Right cardiac atrium (tissue), 5 donors: Measurements from ENCODE around the gene ESPN. TPM values are rescaled to one million over a fixed set of nuclear protein-coding genes. Genes with fewer than 3 reads are reported as not detected.
"Not testable (repeated sequence)": the region's sequence is repeated elsewhere in the genome, so short reads cannot be mapped to it uniquely, and the experiment has no call there.

Source experiments
- ATAC-seq, 2 donors: fragments of 200-7000 bp; cut with Tn5 transposase; one replicate each; pipeline versions ENCODE4 v1.8.0 to v1.9.1; 2020; ENCODE audit warnings: moderate library complexity in 2 of 2, mild to moderate bottlenecking in 1 of 2
- DNase-seq, 3 donors: peaks; one replicate each; pipeline ENCODE4 v3.0.0-alpha.2; 2020
- H3K27ac ChIP-seq: one replicate; pipeline ENCODE4 v1.5.1; 2013; ENCODE audit warnings: mild to moderate bottlenecking, low read length, control low read depth, moderate library complexity
- H3K27me3 ChIP-seq: one replicate; pipeline ENCODE4 v1.6.1; 2013; ENCODE audit not compliant: control insufficient read depth, insufficient read depth
- H3K4me1 ChIP-seq: one replicate; pipeline ENCODE4 v1.6.1; 2013; ENCODE audit warnings: low read length; ENCODE audit not compliant: control insufficient read depth, insufficient read depth
- H3K4me3 ChIP-seq: one replicate; pipeline ENCODE4 v1.5.1; 2013; ENCODE audit warnings: low read length, control low read depth
- H3K9me3 ChIP-seq: one replicate; pipeline ENCODE4 v1.6.1; 2013; ENCODE audit warnings: low read length; ENCODE audit not compliant: control insufficient read depth
- WGBS: extraction: QIAGEN DNeasy Blood & Tissue Kit; methylation state at CpG from one replicate; pipeline ENCODE4 v1.1.7; 2013; 5-methylcytosine and 5-hydroxymethylcytosine counted together
- intact Hi-C, 4 donors: fragments of 100-400 bp; cut with DNase I; formaldehyde crosslinking; loops; one replicate each; pipeline versions ENCODE4 v1.11.0 to v1.14.0; 2022 to 2023
- polyA plus RNA-seq: library from polyadenylated mRNA; stranded (reverse); fragments of 200-250 nt; gene quantifications from one replicate; pipeline ENCODE4 v1.2.3, GENCODE V29; 2013
- total RNA-seq, 4 donors: library from RNA; stranded (reverse); fragmentation: NEBNext Ultra II Directional; extraction: Animal tissue kit (Norgen Biotek cat#: 25700); gene quantifications; one replicate each; pipeline ENCODE4 v1.2.1, GENCODE V29; 2021
- donor health status: healthy with polysubstance abuse.
- donor health status: DM: no; HTN: yes; CAD: no.
- donor health status: DM: no; HTN: no; CAD: no.
- donor health status: DM: no; HTN: yes; CAD: no; lungs with severe emphysema.
- donor health status: DM: yes; HTN: yes; CAD: no.

ESPN gene
- total and polyA plus RNA-seq, 5 donors, result 0.23 to 1.7 (median 0.63) TPM

DNA sequence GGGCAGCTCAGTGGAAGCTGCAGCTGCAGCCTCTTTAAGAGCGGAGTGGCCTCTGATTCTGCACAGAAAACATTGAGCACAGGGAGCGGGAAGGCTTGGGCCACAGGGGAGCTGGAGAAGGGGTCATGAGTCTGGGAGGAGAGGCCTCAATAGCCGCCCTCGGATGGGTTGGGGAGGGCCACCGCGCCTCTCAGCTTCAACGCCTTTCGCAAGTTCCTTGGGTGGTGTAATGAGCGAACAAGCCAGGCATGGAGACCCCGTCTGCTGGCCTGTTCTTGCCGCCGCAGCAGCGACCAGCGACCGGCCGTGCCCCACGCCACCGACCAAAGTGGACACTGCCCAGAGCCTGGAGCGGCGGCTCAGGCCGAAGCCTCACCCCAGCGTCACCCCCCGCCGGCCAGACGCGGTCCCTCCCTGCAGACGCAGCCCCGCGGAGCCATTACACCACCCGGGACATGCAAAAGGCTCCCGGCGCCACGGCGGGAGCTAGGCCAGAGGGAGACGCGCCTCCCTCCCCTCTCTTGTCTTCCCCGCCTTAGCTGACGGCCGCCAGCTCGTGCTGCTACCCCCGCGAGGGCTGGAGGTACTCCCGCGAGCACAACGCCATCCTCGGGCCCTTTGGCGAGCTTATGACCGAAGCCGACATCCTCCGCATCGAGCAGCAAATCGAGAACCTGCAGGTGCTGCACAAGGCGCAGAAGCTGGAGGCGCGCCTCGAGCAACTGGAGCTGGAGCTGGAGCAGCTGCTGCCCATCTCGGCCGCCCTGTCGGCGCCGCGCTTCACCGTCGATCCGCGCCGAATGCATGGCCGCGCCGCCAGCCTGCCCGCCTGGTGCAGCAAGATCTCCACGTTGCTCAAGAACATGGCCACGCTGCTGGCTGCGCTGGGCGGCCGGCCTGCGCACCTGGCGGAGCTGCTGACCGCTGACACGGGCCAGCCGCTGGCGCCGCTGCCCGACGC lies 29.6 kb downstream of the ESPN start:
- H3K27ac ChIP-seq, H3K4me1 ChIP-seq, intact Hi-C loops, H3K4me3 ChIP-seq, H3K27me3 ChIP-seq, H3K9me3 ChIP-seq: not testable (repeated sequence)
- ATAC-seq, result peak in 1 of 2 donors; percentile 18
- DNase-seq, result peak in 2 of 3 donors; percentile 50 to 51
- WGBS, result 11% methylated on average over 84 of the region's 85 CpGs

- no peak overlapping the region for H3K27ac ChIP-seq
- ATAC-seq (no peak), DNase-seq (peak in 1 of 3 donors; percentile 46)
- intact Hi-C loops, result no loop called here
- H3K4me1 ChIP-seq, result no peaks in the 10 kb centered on the region
- no peaks in the 10 kb centered on the region for H3K27me3 ChIP-seq
- no peaks in the 10 kb centered on the region for H3K9me3 ChIP-seq
- H3K4me3 ChIP-seq, result no peak overlapping the region
- 5% methylated on average over 115 of the region's 115 CpGs for WGBS
Measured at GRCh38 chr1:6454856-6455751, 30.5 kb downstream of the ESPN start.

GRCh38 chr1:6455752-6456520 lies 31.4 kb downstream of the ESPN start:
- H3K27ac ChIP-seq, DNase-seq, intact Hi-C loops, ATAC-seq, H3K4me3 ChIP-seq, H3K27me3 ChIP-seq, H3K9me3 ChIP-seq, H3K4me1 ChIP-seq: not testable (repeated sequence)
- WGBS, result 36% methylated on average over 58 of the region's 58 CpGs

GRCh38 chr1:6456800-6457466 lies 32.4 kb downstream of the ESPN start:
- Histone ChIP-seq H3K27ac (no peak overlapping the region), H3K9me3 (no peaks in the 10 kb centered on the region), H3K4me3 (no peak overlapping the region), H3K4me1 (no peaks in the 10 kb centered on the region), H3K27me3 (no peaks in the 10 kb centered on the region)
- intact Hi-C loops, result no loop called here
- DNase-seq (peak in 1 of 3 donors; percentile 37), ATAC-seq (no peak)
- WGBS, result 79% methylated on average over 11 of the region's 11 CpGs

- peak overlapping the region; percentile 14 for H3K4me3 ChIP-seq
- no peaks in the 10 kb centered on the region for H3K9me3 ChIP-seq
- DNase-seq (peak in 2 of 3 donors; percentile 66 to 68), ATAC-seq (peak in 1 of 2 donors; percentile 15)
- no peak overlapping the region for H3K27ac ChIP-seq
- intact Hi-C loops, result no loop called here
- WGBS, result 15% methylated on average over 18 of the region's 18 CpGs
- no peaks in the 10 kb centered on the region for H3K4me1 ChIP-seq
- H3K27me3 ChIP-seq, result no peaks in the 10 kb centered on the region
Measured at GRCh38 chr1:6459850-6460265, 35.3 kb downstream of the ESPN start.

DNA sequence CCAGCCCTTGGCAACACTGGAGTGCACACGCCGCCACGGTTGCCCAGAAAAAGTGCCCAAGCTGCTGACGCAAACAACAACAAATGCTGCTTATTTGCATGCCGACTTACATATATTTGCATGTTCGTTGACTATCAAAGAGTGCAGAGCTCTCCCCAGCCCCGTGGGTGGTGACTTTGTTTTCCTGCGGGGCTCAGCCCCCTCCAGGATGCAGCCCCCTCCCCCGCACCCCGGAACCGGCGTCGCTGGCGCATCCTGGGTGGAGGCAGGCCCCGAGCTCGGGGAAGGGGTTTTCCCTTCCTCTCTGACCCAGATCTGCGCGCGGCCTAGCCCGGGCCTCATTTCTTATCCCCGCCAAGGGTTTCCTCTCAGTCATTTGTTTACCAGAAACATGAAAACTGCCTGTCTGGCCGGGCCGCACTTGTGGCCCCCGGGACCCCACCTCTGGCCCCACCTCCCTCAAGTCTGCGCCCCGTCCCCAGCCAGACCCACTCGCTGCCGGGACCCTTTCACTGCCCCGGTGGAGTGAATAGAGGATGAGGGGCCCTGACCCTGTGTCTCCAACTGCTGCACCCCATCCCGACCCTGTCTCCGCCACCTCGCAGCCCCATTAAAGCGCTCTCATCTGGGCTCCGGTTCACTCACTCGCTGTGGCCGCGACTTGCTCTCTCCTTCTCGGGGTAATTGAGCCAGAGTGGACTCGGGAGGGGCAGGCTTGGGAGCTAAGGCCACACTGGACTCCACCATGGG lies 35.9 kb downstream of the ESPN start:
- Histone ChIP-seq H3K27ac (no peak overlapping the region), H3K9me3 (no peaks in the 10 kb centered on the region), H3K4me3 (peak overlapping the region; percentile 14), H3K27me3 (no peaks in the 10 kb centered on the region), H3K4me1 (no peaks in the 10 kb centered on the region)
- WGBS, result 18% methylated on average over 39 of the region's 39 CpGs
- intact Hi-C loops, result no loop called here
- DNase-seq (peak in 2 of 3 donors; percentile 69 to 71), ATAC-seq (peak in 1 of 2 donors; percentile 4)

DNA sequence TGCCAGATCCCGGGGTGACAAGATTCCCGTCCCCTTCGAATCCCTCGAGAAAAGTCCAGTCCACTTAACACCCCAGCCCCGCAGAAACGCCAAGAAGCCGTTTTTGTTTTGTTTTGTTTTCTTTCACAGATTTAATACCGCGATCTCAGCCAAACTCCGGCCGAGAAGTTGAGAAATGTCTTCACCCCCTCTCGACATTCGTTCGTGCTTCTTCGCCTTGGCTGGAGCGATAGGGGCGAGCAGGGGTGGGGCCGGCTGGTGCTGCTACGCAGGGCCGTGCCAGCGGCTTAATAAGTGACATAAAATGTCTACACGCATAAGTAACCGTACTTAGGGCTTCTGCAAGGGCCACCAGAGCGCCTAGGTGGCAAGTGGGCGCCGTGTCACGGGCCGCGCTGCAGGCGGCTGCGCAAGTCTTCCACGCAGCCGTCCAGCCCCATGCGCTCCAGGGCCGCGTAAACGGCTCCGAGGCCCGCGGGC lies 36.5 kb downstream of the ESPN start:
- peak in 2 of 3 donors; percentile 78 to 79 for DNase-seq
- Histone ChIP-seq H3K4me1 (no peaks in the 10 kb centered on the region), H3K27ac (no peak overlapping the region), H3K27me3 (no peaks in the 10 kb centered on the region), H3K4me3 (peak overlapping the region; percentile 14), H3K9me3 (no peaks in the 10 kb centered on the region)
- peak in 1 of 2 donors; percentile 33 for ATAC-seq
- 59% methylated on average over 40 of the region's 40 CpGs for WGBS
- intact Hi-C loops, result no loop called here

DNA sequence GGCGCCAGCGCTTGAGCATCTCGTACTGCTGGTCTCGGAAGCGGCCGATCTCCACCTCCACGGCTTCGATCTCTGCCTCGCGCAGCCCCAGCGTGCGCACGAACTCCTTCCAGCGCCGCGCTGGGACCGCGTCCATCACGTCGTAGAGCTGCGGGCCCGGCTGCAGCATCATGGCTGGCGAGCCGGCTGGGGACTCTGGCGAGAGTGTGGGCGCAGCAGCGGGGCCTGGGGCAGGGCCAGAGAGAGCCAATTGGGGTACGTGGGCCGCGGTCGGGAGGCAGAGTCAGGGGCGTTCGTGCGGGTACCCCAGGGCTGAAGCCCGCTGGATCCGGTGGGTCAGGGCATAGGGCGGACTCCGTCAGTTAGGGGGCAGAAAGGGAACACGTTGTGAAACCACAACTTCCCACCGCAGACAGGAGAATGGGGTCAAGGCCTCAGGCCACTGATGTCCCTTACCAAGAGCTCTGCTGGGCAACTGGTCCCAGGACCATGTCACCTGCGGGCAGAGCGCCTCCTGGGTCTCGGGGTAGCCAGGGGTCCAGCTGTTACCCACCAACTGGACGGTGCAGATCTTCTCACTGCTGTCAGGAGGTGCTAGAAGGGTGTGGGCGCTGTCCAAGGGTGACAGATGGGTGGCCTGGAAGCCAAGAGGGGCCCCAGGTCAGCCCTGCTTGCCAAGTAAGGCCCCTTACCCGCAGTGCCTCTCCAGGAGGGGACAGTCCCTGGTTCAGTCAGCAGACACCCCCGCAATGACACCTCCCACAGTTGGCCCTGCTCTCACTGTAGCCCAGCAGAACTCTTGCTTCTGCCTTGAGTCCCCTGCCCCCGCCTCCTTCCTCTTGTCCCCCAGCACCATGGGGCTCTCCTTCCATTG lies 37.2 kb downstream of the ESPN start:
- intact Hi-C loops, result no loop called here
- peak in 1 of 3 donors; percentile 62 for DNase-seq
- H3K4me1 ChIP-seq, result no peaks in the 10 kb centered on the region
- no peak for ATAC-seq
- 76% methylated on average over 48 of the region's 48 CpGs for WGBS
- no peak overlapping the region for H3K4me3 ChIP-seq
- no peak overlapping the region for H3K27ac ChIP-seq
- no peaks in the 10 kb centered on the region for H3K27me3 ChIP-seq
- H3K9me3 ChIP-seq, result no peaks in the 10 kb centered on the region
